Hindlimb muscle (tissue), 1 donor: ENCODE measurements around the gene CASP9. TPM values are rescaled to one million over a fixed set of nuclear protein-coding genes. Genes with fewer than 3 reads are reported as not detected.

Source experiments
- DNase-seq: peaks from one replicate; pipeline ENCODE4 v3.0.0-alpha.2; 2013
- polyA plus RNA-seq: library from polyadenylated mRNA; unstranded; fragments of 120-200 nt; gene quantifications from one replicate; pipeline ENCODE4 v1.2.1, GENCODE V29; 2013; ENCODE audit not compliant: insufficient read length

The CASP9 gene
- polyA plus RNA-seq, 1 donor, result 21.9 TPM

- DNase-seq, result no peak
These were observed 78.5 kb downstream of the CASP9 start for GRCh38 chr1:15445390-15446122.

GRCh38 chr1:15444468-15445389, 79.3 kb downstream of the CASP9 start:
- no peak for DNase-seq

- no peak for DNase-seq
These were observed 80.7 kb downstream of the CASP9 start for GRCh38 chr1:15443281-15443680.

GRCh38 chr1:15442759-15443158, 81.3 kb downstream of the CASP9 start:
- no peak for DNase-seq

GRCh38 chr1:15442119-15442518, 81.9 kb downstream of the CASP9 start:
- DNase-seq, result no peak

Other genes with a start within 250 kb of the CASP9 start
- gene EFHD2, start 114.3 kb downstream of the CASP9 start, polyA plus RNA-seq, result 33.1 TPM
- gene CTRC, start 85.8 kb downstream of the CASP9 start, polyA plus RNA-seq, result 1.4 TPM
- 0.84 TPM for gene CELA2A, start 67.5 kb downstream of the CASP9 start, polyA plus RNA-seq
- gene CELA2B, start 48.1 kb downstream of the CASP9 start, polyA plus RNA-seq, result 4.1 TPM
- gene DNAJC16, start 2.6 kb upstream of the CASP9 start, polyA plus RNA-seq, result 16.3 TPM
- 3.4 TPM for gene AGMAT, start 60.8 kb upstream of the CASP9 start, polyA plus RNA-seq
- gene DDI2, start 93.2 kb upstream of the CASP9 start, polyA plus RNA-seq, result 24.3 TPM
- gene PLEKHM2, start 160.1 kb upstream of the CASP9 start, polyA plus RNA-seq, result 58.9 TPM
- 7.2 TPM for gene SLC25A34, start 212.0 kb upstream of the CASP9 start, polyA plus RNA-seq
- not detected for gene TMEM82, start 218.3 kb upstream of the CASP9 start, polyA plus RNA-seq
- 30.5 TPM for gene FBLIM1, start 234.6 kb upstream of the CASP9 start, polyA plus RNA-seq